Mucosa of descending colon (tissue), 3 donors: ENCODE measurements around the gene DAO. TPM values are rescaled to one million over a fixed set of nuclear protein-coding genes. Genes with fewer than 3 reads are reported as not detected.

Experiments used
- ATAC-seq: fragments of 200-7000 bp; cut with Tn5 transposase; one replicate; pipeline ENCODE4 v1.9.1; 2020; ENCODE audit warnings: mild to moderate bottlenecking, moderate library complexity
- DNase-seq, 3 donors: peaks; one replicate each; pipeline ENCODE4 v3.0.0-alpha.2; 2020
- H3K36me3 ChIP-seq: fragments of 200-600 bp; one replicate; pipeline ENCODE4 v1.8.0; 2021; ENCODE audit warnings: low read depth, mild to moderate bottlenecking
- H3K4me1 ChIP-seq: fragments of 200-600 bp; one replicate; pipeline ENCODE4 v1.8.0; 2021; ENCODE audit warnings: low read depth, mild to moderate bottlenecking
- H3K4me3 ChIP-seq: fragments of 200-600 bp; one replicate; pipeline ENCODE4 v1.8.0; 2021; ENCODE audit warnings: mild to moderate bottlenecking
- H3K9me3 ChIP-seq: fragments of 200-600 bp; one replicate; pipeline ENCODE4 v1.8.0; 2021; ENCODE audit warnings: mild to moderate bottlenecking
- intact Hi-C, 2 donors: fragments of 100-400 bp; cut with DNase I in 1 of 2; cut with micrococcal nuclease in 1 of 2; formaldehyde crosslinking; loops; one replicate each; pipeline versions ENCODE4 v1.11.0 to v1.11.1; 2022; cut with DNase I, micrococcal nuclease
- long read RNA-seq, 2 donors: library from polyadenylated mRNA; unstranded; transcript quantifications; one replicate each; pipeline ENCODE4 v2.0.0, GENCODE V29; 2019 to 2021
- total RNA-seq, 3 donors: library from RNA; stranded (reverse); fragmentation: NEBNext Ultra II Directional in 2 of 3; extraction: Animal tissue kit (Norgen Biotek cat#: 25700) in 2 of 3; gene quantifications; one replicate each; pipeline versions ENCODE4 v1.2.1 to v1.2.4, GENCODE V29; 2021 to 2023
- TF ChIP-seq, protein P1 (sequence below): fragments of 200-600 bp; IDR thresholded peaks from one replicate; pipeline ENCODE4 v1.8.0; 2022; ENCODE audit warnings: antibody characterized with exemption, mild to moderate bottlenecking
- donor health status: DM: no; HTN: no; CAD: no; lungs with moderate emphysema.
- donor health status: DM: no; HTN: no; CAD: no.
- donor health status: DM: no; HTN: yes; CAD: no.

DAO gene
- 1 to 10 TPM in 2 of 3 donors, under 1 TPM in 1; 0.79 to 4.8 (median 3.0) TPM for total RNA-seq
- long read RNA-seq, donor 1: 0 reads
- long read RNA-seq, donor 2, transcript DAO-201 (11 exons, 1,756 nt): major isoform, 9 of 13 reads
- long read RNA-seq, donor 2, partial matches to known transcripts: 0 of 13 reads
- long read RNA-seq, donor 2, other reads (novel, unspliced or antisense): 4 of 13 reads

DNA sequence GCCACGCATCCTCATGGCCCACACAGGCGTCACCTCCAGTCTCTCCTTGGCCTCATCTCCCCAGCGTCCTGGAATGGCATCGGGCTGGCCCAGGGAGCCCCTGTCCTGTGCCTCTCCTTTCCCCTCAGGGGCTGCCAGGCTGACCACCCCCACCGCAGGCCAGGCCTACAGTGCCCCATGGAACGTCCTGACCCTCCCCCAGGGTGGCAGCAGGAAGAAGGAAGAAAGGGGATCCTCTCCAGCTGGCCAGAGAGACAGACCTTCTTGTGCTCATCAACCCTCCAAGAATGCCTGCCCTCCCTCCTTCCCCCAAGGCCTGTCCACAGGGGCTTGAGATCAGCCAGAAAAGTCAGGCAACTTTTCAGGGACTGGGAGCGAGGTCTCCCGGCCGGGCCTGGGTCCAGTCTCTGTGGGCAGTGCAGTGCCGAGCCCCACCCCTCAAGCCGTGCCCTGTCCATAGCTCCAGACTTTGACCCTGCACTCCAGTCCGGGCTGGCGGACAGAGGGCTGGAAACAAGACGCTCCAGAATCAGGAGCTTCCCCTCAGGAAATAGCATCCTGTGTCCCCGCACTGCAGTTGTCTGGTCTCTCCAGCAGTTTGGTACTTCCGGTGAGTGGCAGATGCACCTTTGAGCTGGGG, at the start of gene DAO:
Gene DAO (plus strand): TSS at position 478 of the 640 bp plus-strand sequence. CDS start 4,915 bp downstream, outside the sequence.
- DNase-seq (peak in 1 of 3 donors; percentile 39), ATAC-seq (peak; percentile 81)
- Histone ChIP-seq H3K4me3 (no peak within 1 kb of the TSS), H3K36me3 (no peaks in the 10 kb centered on the region), H3K4me1 (no peaks in the 10 kb centered on the region), H3K9me3 (no peaks in the 10 kb centered on the region)
- intact Hi-C loops: no loop called here
- TF ChIP-seq, protein P1, sequence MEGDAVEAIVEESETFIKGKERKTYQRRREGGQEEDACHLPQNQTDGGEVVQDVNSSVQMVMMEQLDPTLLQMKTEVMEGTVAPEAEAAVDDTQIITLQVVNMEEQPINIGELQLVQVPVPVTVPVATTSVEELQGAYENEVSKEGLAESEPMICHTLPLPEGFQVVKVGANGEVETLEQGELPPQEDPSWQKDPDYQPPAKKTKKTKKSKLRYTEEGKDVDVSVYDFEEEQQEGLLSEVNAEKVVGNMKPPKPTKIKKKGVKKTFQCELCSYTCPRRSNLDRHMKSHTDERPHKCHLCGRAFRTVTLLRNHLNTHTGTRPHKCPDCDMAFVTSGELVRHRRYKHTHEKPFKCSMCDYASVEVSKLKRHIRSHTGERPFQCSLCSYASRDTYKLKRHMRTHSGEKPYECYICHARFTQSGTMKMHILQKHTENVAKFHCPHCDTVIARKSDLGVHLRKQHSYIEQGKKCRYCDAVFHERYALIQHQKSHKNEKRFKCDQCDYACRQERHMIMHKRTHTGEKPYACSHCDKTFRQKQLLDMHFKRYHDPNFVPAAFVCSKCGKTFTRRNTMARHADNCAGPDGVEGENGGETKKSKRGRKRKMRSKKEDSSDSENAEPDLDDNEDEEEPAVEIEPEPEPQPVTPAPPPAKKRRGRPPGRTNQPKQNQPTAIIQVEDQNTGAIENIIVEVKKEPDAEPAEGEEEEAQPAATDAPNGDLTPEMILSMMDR: no peak

DNA sequence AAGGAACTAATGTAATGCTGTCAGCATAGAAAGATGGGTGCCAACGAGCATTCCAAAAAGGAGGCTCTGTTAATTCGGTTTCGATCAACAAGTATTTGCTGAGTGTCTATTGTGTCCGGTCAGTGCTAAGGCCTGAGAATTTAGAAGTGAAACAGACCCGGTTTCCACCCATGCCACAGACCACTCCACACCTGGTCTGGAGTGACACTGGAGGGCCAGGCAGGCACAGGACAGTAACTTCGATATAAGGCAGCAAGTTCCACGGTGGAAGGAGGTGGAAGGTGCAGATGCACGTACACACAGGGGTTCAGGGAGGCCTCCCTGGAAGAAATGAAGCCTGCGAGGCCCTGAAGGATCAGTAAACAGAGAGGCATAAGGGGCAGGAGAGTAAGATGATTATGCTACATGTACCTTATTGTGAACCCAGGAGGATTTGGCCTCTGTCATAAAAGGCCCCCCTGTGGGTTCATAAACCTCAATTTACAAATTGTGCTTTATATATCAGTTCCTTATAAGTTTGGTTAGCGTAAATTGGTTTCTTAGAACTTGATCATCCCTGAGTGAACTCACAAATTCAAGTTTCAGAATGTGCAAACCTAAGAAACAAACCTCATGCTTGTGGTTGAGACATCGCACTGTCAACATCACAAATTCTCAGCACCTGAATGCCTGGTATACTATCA, 48.4 kb upstream of the DAO start:
- no peaks in the 10 kb centered on the region for H3K36me3 ChIP-seq
- ATAC-seq (peak; percentile 29), DNase-seq (no peak)
- H3K4me1 ChIP-seq: peaks cover 12% of the 10 kb centered on the region
- no peak overlapping the region for H3K4me3 ChIP-seq
- intact Hi-C loops: no loop called here
- TF ChIP-seq, protein P1: no peak
- no peaks in the 10 kb centered on the region for H3K9me3 ChIP-seq

DNA sequence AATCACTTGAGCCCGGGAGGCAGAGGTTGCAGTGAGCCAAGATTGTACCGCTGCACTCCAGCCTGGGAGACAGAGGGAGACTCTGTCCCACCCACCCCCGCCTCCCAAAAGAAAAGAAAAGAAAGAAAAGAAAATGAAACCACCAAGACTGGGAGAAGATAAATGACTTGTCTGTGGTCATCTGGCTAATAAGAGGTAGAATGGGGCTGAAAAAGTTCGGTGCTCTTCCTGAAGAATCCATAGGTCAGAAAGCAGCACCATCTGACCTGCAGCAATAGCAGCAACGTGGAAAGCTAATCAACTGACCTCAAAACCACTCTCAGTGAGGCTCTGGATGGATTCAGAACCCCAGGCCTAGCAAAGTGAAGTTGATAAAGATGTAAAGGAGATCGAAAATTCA, 47.7 kb upstream of the DAO start:
- H3K4me3 ChIP-seq: no peak overlapping the region
- no peak for DNase-seq
- no peaks in the 10 kb centered on the region for H3K36me3 ChIP-seq
- ATAC-seq: no peak
- H3K4me1 ChIP-seq: peaks cover 12% of the 10 kb centered on the region
- intact Hi-C loops: no loop called here
- TF ChIP-seq, protein P1: no peak
- H3K9me3 ChIP-seq: no peaks in the 10 kb centered on the region

DNA sequence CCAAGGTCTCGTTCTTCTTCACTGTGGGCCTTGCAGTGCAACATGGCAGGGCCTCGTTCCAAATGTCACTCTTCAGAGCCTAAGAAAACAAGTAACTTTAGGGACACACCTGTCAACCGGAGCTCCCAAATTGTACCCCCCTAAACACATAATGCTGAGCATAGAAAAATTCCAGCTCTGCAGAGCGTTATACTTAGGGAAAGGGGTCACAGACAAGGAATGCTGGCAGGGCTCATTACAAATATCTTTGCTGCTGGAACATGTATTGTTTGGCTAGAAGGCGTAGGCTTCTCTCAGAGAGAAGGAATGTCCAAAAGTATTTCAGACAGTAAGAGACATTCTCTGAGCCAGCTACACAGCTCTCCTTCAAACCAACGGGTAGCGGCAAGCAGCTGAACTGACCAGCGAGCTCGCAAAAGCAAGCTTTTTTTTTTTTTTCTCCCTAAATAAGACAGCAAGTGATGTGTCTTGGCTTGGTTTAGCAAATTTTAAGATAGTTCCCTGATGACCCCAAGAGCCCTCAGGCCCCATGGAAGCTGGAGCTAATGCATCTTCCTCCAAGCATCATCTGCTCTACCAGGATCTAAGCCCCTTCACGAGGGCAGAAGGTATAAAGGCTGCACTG, 47.0 kb upstream of the DAO start:
- Histone ChIP-seq H3K36me3 (no peaks in the 10 kb centered on the region), H3K9me3 (no peaks in the 10 kb centered on the region), H3K4me3 (no peak overlapping the region), H3K4me1 (peaks cover 14% of the 10 kb centered on the region)
- intact Hi-C loops: no loop called here
- DNase-seq (no peak), ATAC-seq (peak; percentile 38)
- TF ChIP-seq, protein P1: no peak

DNA sequence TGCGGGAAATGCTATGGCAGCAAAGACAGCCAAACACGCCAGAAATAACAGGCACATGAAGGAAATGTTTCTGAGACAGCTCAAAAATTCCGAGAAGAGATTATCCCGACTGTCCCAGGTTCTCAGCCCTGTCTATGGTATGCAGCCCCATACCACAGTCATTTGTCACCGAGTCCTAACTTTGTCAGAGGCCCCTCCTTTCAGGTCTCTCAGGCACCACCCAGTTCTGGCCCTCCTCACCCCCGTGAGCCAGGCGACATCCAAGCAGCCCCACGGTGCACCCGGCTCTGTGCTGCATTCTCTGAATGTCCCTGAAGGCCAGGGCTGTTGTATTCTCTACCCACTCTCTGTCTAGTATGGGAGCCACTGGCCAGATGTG, 46.5 kb upstream of the DAO start:
- no peaks in the 10 kb centered on the region for H3K36me3 ChIP-seq
- TF ChIP-seq, protein P1: no peak
- ATAC-seq: peak; percentile 15
- no peak for DNase-seq
- no peaks in the 10 kb centered on the region for H3K9me3 ChIP-seq
- no peak overlapping the region for H3K4me3 ChIP-seq
- H3K4me1 ChIP-seq: peaks cover 15% of the 10 kb centered on the region
- intact Hi-C loops: no loop called here
